DMS114 treated with DMSO at 0.1 percent for 48 hours (cell line): ENCODE data around the gene DNAH10.

Experiments used
- DNase-seq: peaks from one replicate; lab custom pipeline; 2025; ENCODE audit not compliant: unreplicated experiment; lab: John Stamatoyannopoulos, UW

The DNAH10 gene

GRCh38 chr12:123929946-123930583 lies 168.0 kb downstream of the DNAH10 start:
- DNase-seq = no peak

- DNase-seq = no peak
Measured at GRCh38 chr12:123931686-123932321, 169.7 kb downstream of the DNAH10 start.

GRCh38 chr12:123933214-123933613 lies 171.1 kb downstream of the DNAH10 start:
- DNase-seq = no peak

- DNase-seq = no peak
Measured at GRCh38 chr12:123934016-123934620, 172.0 kb downstream of the DNAH10 start.

DNA sequence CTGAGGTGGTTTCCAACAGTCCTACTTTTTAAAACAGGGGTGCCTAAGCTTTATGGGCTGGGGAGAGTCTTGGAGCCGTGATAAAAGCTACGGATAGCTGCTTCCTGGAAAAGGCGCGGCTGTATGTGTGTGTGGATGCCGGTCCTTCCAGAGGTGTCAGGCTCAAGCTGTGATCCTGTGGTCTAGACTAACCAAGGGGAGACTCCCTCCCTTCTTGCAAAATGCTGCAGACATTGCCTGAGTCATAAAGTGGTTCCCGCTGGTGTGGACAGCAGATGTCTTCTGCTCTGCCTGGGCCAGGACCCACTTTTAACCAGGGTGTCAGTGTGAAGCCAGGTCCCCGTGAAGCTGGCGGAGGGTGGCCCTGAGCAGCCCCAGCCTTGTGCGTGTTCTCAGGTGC lies 172.7 kb downstream of the DNAH10 start:
- DNase-seq = no peak

DNA sequence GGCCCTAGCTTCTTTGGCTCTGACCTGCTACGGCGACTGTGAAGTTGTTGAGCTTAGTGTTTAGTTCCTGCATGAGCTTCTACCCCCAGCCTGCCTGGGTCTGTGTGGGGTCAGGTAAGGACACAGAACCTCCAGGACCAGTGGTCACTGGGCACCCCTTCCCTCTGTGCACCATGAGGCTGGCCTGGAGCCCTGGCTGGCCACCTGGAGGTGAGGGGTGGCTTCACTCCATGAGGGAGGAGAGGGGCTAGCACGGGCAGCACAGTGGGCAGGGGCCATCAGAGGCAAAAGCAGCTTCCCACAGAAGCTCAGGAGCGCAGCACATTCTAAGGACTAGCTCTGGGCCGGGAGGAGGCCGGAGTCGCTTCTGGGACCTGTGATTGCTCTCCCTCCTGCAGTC lies 173.9 kb downstream of the DNAH10 start:
- DNase-seq = no peak

GRCh38 chr12:123936471-123936870 lies 174.4 kb downstream of the DNAH10 start:
- no peak for DNase-seq

- DNase-seq = no peak
Measured at GRCh38 chr12:123936956-123937706, 175.0 kb downstream of the DNAH10 start.

GRCh38 chr12:123937707-123938591 lies 175.8 kb downstream of the DNAH10 start:
- no peak for DNase-seq

GRCh38 chr12:123938679-123939480 lies 176.8 kb downstream of the DNAH10 start:
- DNase-seq = no peak

GRCh38 chr12:123939716-123940626 lies 177.9 kb downstream of the DNAH10 start:
- no peak for DNase-seq

DNA sequence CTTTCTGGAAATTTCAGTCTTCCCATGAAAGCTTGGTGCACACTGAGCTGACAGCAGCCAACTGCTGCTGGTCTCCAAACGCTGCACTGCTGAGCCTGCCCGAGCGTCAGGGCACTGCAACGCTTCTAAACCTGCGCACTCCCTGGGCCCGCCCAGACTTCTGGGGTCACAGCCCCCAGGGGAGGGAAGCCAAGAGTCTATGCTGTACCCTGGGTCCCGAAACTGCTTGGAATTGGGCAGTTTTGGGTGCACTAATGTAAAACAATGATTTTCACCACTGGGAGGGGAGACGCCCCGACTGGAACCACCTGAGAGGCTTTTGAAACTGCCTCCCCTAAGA lies 178.5 kb downstream of the DNAH10 start:
- no peak for DNase-seq

DNA sequence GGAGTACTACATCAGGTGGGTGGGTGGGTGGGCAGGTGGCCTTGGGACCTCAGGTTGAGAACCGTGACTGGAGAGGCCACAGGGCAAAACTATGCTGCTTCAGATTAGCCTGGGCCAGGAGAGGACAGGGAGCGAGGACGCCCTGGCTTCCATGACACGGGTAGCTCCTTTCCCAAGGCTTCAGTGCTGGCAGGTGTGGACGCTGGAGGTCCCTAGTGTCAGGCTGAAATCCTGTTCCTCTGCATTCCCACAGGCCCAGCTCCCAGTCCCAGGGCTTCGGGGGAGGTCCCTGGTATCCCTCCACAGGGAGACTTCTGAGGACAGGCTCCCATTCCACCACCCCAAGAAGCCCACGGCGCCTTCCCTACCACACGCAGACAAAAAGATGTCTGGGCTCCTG lies 178.9 kb downstream of the DNAH10 start:
- DNase-seq = no peak

- no peak for DNase-seq
Measured at GRCh38 chr12:123941624-123942237, 179.6 kb downstream of the DNAH10 start.

GRCh38 chr12:123942238-123942653 lies 180.1 kb downstream of the DNAH10 start:
- no peak for DNase-seq

GRCh38 chr12:123942911-123943648 lies 181.0 kb downstream of the DNAH10 start:
- no peak for DNase-seq

DNA sequence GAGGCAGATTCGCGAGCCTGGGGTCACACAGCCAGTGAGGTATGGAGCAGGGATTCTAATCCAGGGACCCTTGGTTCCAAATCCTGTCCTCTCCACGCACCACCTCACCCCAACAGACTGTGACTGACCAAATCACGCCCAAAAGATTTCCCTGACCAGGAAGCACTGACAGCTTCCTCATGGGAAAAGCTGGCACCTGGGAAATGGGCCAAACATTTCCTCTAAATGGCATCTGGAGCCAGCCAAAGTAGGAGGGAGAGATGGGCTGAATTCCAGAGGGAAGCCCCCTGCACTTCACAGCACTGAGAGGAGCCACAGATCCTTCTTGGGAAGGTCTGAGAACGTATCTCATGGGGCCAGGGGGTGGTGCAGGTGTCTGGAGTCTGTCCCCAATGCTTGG lies 181.7 kb downstream of the DNAH10 start:
- DNase-seq = no peak

- DNase-seq = no peak
Measured at GRCh38 chr12:123944696-123945095, 182.6 kb downstream of the DNAH10 start.
